Measurements from ENCODE around the gene FOXP1.

Gene FOXP1

DNA sequence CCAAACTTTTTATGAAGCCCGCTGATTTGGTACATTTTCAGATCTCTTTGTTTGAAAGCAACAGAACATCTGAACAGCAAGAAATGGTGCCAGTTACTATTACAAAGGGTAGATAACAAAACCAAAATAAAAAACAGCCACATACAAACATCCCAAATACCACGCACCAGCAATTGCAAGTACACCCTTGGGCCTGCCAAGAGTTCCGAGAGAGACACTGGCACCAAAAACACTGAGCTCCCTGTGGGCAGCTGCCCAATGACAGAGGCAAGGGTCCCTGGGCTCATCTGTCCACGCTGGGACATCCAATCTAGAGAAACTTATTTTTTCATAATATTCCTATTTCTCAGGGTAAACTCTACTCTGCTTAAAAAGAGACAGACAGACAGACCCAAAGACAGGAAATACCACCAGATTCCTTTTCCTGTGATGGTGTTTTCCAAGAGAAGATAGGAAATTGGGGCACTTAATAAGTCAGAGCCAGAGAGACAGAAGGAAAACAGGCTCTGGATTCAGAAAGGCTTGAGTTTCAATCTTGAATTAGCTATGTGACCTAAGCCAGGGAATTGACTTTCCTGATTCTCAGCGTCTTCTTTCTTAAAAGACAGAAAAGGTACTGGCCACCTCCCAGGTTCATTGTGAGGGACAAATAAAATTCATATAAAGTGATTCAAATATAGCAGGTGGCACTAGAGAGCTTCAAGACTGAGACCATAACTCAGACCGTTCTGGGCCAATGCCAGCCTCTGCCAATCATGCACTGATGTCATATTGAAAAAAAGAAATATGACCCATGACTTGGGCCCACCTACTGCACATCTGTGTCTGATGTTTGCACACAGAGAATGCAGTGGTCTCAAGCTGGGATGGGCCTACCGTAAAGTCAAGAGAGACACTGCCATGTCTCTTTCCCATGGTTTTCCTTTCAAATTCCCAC, 61.3 kb downstream of the FOXP1 start:
- TF ChIP-seq, protein P1, sequence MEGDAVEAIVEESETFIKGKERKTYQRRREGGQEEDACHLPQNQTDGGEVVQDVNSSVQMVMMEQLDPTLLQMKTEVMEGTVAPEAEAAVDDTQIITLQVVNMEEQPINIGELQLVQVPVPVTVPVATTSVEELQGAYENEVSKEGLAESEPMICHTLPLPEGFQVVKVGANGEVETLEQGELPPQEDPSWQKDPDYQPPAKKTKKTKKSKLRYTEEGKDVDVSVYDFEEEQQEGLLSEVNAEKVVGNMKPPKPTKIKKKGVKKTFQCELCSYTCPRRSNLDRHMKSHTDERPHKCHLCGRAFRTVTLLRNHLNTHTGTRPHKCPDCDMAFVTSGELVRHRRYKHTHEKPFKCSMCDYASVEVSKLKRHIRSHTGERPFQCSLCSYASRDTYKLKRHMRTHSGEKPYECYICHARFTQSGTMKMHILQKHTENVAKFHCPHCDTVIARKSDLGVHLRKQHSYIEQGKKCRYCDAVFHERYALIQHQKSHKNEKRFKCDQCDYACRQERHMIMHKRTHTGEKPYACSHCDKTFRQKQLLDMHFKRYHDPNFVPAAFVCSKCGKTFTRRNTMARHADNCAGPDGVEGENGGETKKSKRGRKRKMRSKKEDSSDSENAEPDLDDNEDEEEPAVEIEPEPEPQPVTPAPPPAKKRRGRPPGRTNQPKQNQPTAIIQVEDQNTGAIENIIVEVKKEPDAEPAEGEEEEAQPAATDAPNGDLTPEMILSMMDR (IDR thresholded peaks at IDR 0.05) = no peak
- Histone ChIP-seq H3K27ac (peak overlapping the region; percentile 26 to 42), H3K4me3 (no peak overlapping the region), H3K4me1 (peaks cover 0 to 30% (median 8%) of the 10 kb centered on the region in 4 donors), H3K36me3 (no peaks in the 10 kb centered on the region), H3K9me3 (no peaks in the 10 kb centered on the region), H3K27me3 (no peaks in the 10 kb centered on the region)
- DNase-seq = no peak
- intact Hi-C loops (cut with DNase I; ENCODE audit: low total_unique reads) = no loop called here

DNA sequence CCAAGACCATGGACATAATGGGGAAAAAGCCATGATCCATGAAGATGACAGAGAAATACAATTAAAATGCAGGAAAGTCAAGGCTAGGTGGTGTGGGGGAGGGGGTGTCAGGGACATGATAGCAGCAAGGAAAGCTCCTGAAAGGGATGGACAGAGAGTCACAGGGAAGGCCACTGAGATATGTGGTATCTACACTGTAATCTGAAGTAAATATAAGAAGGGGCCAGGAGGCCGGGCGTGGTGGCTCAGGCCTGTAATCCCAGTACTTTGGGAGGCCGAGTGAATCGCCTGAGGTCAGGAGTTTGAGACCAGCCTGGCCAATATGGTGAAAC, 62.5 kb downstream of the FOXP1 start:
- Histone ChIP-seq H3K27me3 (no peaks in the 10 kb centered on the region), H3K4me1 (peaks cover 0 to 32% (median 8%) of the 10 kb centered on the region in 4 donors), H3K27ac (no peak overlapping the region), H3K9me3 (no peaks in the 10 kb centered on the region), H3K36me3 (no peaks in the 10 kb centered on the region), H3K4me3 (no peak overlapping the region)
- DNase-seq = no peak
- TF ChIP-seq, protein P1 (IDR thresholded peaks at IDR 0.05) = no peak
- intact Hi-C loops (cut with DNase I; ENCODE audit: low total_unique reads) = no loop called here

DNA sequence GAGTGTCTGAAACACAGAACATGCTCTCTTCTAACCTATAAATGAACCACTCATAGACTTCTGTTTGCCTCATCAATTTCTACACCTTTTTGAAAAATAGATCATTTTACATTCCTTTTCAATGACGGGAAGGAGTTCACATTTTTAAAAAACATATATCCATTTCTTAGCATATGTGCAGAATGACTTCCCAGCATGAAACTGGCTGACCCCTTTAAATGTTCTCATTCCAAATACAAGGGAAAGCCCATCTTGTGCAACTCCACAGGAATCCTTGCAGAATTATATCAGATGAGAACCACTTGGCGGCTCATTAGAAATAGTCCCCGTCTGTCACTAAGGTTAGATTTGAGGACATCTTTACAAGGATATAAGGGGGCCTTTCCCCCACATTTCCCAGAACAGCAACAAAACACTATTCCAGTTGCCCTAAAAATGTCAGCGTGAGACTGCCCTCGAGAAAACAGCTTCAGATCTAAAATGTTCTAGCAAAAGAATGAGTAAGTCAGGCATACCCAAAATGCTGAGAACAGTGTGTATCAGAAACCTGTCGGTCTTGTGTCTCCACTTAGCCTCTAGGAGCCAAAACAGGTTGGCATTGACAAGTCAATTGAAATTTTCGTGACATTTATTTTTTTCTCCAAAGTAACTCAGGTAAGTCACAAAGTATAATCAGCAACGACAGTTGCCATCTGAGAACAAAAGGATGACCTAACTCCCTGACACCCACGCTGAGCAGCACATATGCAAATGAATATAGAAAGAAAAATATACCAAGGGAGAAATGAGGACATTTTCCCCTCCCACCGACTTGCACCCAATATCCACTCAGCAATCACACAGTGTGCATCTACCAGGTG, 63.1 kb downstream of the FOXP1 start:
- DNase-seq = no peak
- intact Hi-C loops (cut with DNase I; ENCODE audit: low total_unique reads) = no loop called here
- Histone ChIP-seq H3K4me3 (no peak overlapping the region), H3K27ac (no peak overlapping the region), H3K9me3 (no peaks in the 10 kb centered on the region), H3K27me3 (no peaks in the 10 kb centered on the region), H3K4me1 (peaks cover 0 to 32% (median 8%) of the 10 kb centered on the region in 4 donors), H3K36me3 (no peaks in the 10 kb centered on the region)
- TF ChIP-seq, protein P1 (IDR thresholded peaks at IDR 0.05) = no peak

DNA sequence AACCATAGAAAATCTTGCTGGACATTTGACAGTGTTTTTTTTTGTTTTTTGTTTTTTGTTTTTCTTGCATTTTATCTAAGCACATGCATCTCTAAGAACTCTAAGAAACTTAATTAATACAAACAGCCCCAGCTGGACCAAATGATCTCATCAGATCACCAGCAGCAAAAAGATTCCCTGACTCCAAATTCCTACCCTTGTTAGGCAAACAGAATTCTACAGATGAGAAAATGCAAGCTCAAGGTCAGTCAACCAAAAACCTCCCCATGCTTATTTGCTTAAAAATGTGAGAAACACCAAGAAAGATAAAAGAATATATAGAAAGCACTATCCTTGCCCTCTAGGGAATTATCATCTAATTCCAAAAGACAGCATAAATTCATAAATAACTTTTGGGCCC, 65.4 kb downstream of the FOXP1 start:
- Histone ChIP-seq H3K4me3 (no peak overlapping the region), H3K27ac (no peak overlapping the region), H3K9me3 (no peaks in the 10 kb centered on the region), H3K27me3 (no peaks in the 10 kb centered on the region), H3K4me1 (peaks cover 0 to 32% (median 8%) of the 10 kb centered on the region in 4 donors), H3K36me3 (no peaks in the 10 kb centered on the region)
- DNase-seq = no peak
- intact Hi-C loops (cut with DNase I; ENCODE audit: low total_unique reads) = no loop called here
- TF ChIP-seq, protein P1 (IDR thresholded peaks at IDR 0.05) = no peak

DNA sequence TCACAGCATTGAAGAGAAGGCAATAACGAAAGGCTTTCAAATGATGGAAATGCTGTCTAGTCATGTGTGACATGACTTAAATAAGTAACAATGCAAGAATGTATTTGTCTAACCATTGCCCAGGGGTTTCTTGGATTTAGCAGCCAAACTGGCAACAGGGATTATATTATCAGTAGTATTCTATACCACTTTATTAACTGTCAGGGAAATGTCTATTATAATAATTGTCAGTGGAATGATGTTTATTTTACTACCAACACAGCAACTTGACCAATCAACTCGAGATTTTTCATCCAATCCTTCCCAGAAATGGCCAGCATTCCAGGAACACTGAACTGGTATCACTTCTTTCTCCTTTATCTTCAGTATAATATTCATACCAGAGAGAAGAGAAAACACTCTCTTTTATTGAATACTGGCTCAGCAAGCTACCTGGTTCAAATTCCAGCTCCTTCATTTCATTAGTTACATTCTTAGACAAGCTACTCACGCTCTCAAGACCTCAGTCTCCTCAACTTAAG, 66.2 kb downstream of the FOXP1 start:
- TF ChIP-seq, protein P1 (IDR thresholded peaks at IDR 0.05) = no peak
- Histone ChIP-seq H3K4me3 (no peak overlapping the region), H3K27ac (no peak overlapping the region), H3K9me3 (no peaks in the 10 kb centered on the region), H3K36me3 (no peaks in the 10 kb centered on the region), H3K27me3 (no peaks in the 10 kb centered on the region), H3K4me1 (peaks cover 0 to 26% (median 6%) of the 10 kb centered on the region in 4 donors)
- intact Hi-C loops (cut with DNase I; ENCODE audit: low total_unique reads) = no loop called here
- no peak for DNase-seq

All from tibial artery (tissue), 4 donors.